H1 (cell line): ENCODE results near the gene CYTH1. TPM values are rescaled to one million over a fixed set of nuclear protein-coding genes. Genes with fewer than 3 reads are reported as not detected.

Experiments
- CTCF ChIA-PET: fragments of 300-600 bp; sonication (Branson Sonifier 250); formaldehyde crosslinking; loops from one replicate; lab custom pipeline; 2021; ENCODE audit not compliant: partially characterized antibody; lab: Charles Lee
- POLR2A ChIA-PET: fragments of 300-600 bp; sonication (Branson Sonifier 250); formaldehyde crosslinking; loops from one replicate; lab custom pipeline; 2021; ENCODE audit warnings: inconsistent platforms; ENCODE audit not compliant: partially characterized antibody; lab: Charles Lee
- DNase-seq, 2 experiments: peaks; one replicate each; pipeline versions ENCODE4 v3.0.0 to v3.0.0-alpha.2; 2010 to 2022; ENCODE audit warnings: low spot score in 2 of 2, low read depth in 1 of 2, mixed read lengths in 1 of 2
- FAIRE-seq: peaks from 2 replicates; lab custom pipeline; 2011; peaks lifted over from hg19 to GRCh38; lab: Jason Lieb, UNC
- H2AFZ ChIP-seq: 2 replicates; pipeline ENCODE4 v1.8.1; 2012; ENCODE audit warnings: low read length, inconsistent platforms
- H2AK5ac ChIP-seq: 2 replicates; pipeline ENCODE4 v1.6.1; 2013; ENCODE audit warnings: low read depth, low read length
- H2BK120ac ChIP-seq: replicated peaks from 2 replicates; pipeline ENCODE3; 2013; ENCODE audit warnings: low read depth, low read length, inconsistent platforms
- H2BK12ac ChIP-seq: 2 replicates; pipeline ENCODE4 v1.6.1; 2013; ENCODE audit warnings: low read depth, low read length
- H2BK15ac ChIP-seq: 2 replicates; pipeline ENCODE4 v1.6.1; 2013; ENCODE audit warnings: low read length
- H2BK20ac ChIP-seq: 2 replicates; pipeline ENCODE4 v1.6.1; 2013; ENCODE audit warnings: low read length
- H2BK5ac ChIP-seq: 2 replicates; pipeline ENCODE4 v1.6.1; 2013; ENCODE audit warnings: low read depth, low read length
- H3K14ac ChIP-seq: 2 replicates; pipeline ENCODE4 v1.6.1; 2013; ENCODE audit warnings: inconsistent platforms; ENCODE audit not compliant: insufficient read length
- H3K18ac ChIP-seq: 2 replicates; pipeline ENCODE4 v1.6.1; 2013; ENCODE audit warnings: low read length; ENCODE audit errors: extremely low read depth
- H3K23ac ChIP-seq: 2 replicates; pipeline ENCODE4 v1.6.1; 2013; ENCODE audit warnings: inconsistent platforms; ENCODE audit not compliant: insufficient read length
- H3K23me2 ChIP-seq: 2 replicates; pipeline ENCODE4 v1.6.1; 2013; ENCODE audit warnings: low read depth, low read length
- H3K27ac ChIP-seq: 2 replicates; pipeline ENCODE4 v1.6.1; 2011; ENCODE audit warnings: low read depth, low read length, inconsistent platforms
- H3K27me3 ChIP-seq, 4 experiments: replicated peaks in 1 of 4; 1 replicate in 1 of 4; 2 replicates in 3 of 4; pipeline versions ENCODE4 v1.6.1 to v1.8.1; 2011 to 2013; ENCODE audit warnings: low read length in 3 of 4, mild to moderate bottlenecking in 3 of 4, inconsistent platforms in 2 of 4, mixed read lengths in 2 of 4, moderate library complexity in 1 of 4; ENCODE audit not compliant: control insufficient read depth in 3 of 4, insufficient read depth in 3 of 4; ENCODE audit errors: extremely low read depth in 1 of 4
- H3K36me3 ChIP-seq, 4 experiments: 2 replicates each; pipeline versions ENCODE4 v1.6.1 to v1.8.1; 2011 to 2013; ENCODE audit warnings: mild to moderate bottlenecking in 4 of 4, low read length in 3 of 4, moderate library complexity in 2 of 4, control low read depth in 1 of 4, inconsistent platforms in 1 of 4; ENCODE audit not compliant: insufficient read depth in 4 of 4, control insufficient read depth in 2 of 4
- H3K4ac ChIP-seq: replicated peaks from 2 replicates; pipeline ENCODE3; 2013; ENCODE audit warnings: low read length, low read depth, mixed read lengths, inconsistent platforms; ENCODE audit not compliant: insufficient read length
- H3K4me1 ChIP-seq, 4 experiments: replicated peaks in 1 of 4; 1 replicate in 1 of 4; 2 replicates in 3 of 4; pipeline versions ENCODE4 v1.6.1 to v1.8.1; 2011 to 2013; ENCODE audit warnings: low read length in 3 of 4, inconsistent platforms in 2 of 4, mixed read lengths in 1 of 4; ENCODE audit not compliant: insufficient read depth in 4 of 4, control insufficient read depth in 3 of 4
- H3K4me2 ChIP-seq, 2 experiments: 2 replicates each; pipeline versions ENCODE4 v1.6.1 to v1.8.1; 2011 to 2013; ENCODE audit warnings: low read depth in 2 of 2, low read length in 2 of 2, control low read depth in 1 of 2, inconsistent platforms in 1 of 2, mild to moderate bottlenecking in 1 of 2; ENCODE audit not compliant: insufficient read depth in 1 of 2
- H3K4me3 ChIP-seq, 4 experiments: fragments of 200-600, 300-600 bp in 1 of 4; sonication (generic), shearing (Covaris generic), sonication (Bioruptor Twin) in 1 of 4; 2 replicates each; pipeline versions ENCODE4 v1.5.1 to v1.8.1; 2011 to 2016; ENCODE audit warnings: low read length in 4 of 4, low read depth in 3 of 4, control low read depth in 2 of 4, inconsistent platforms in 2 of 4, mild to moderate bottlenecking in 2 of 4, mixed read lengths in 1 of 4, moderate library complexity in 1 of 4; ENCODE audit not compliant: insufficient read depth in 2 of 4; ENCODE audit errors: extremely low read depth in 1 of 4
- H3K56ac ChIP-seq: replicated peaks from 2 replicates; pipeline ENCODE3; 2013; ENCODE audit warnings: low read depth, mild to moderate bottlenecking, mixed read lengths, low read length, inconsistent platforms; ENCODE audit not compliant: insufficient read length
- H3K79me1 ChIP-seq: 2 replicates; pipeline ENCODE4 v1.6.1; 2013; ENCODE audit warnings: low read depth, low read length, control low read depth
- H3K79me2 ChIP-seq, 2 experiments: 2 replicates each; pipeline versions ENCODE4 v1.6.1 to v1.8.1; 2012 to 2013; ENCODE audit warnings: low read length in 2 of 2, mild to moderate bottlenecking in 2 of 2, inconsistent platforms in 1 of 2; ENCODE audit not compliant: insufficient read depth in 2 of 2, control insufficient read depth in 1 of 2
- H3K9ac ChIP-seq, 4 experiments: replicated peaks in 1 of 4; 1 replicate in 1 of 4; 2 replicates in 3 of 4; pipeline versions ENCODE4 v1.6.1 to v1.8.1; 2011 to 2013; ENCODE audit warnings: low read depth in 3 of 4, low read length in 3 of 4, control low read depth in 2 of 4, mild to moderate bottlenecking in 2 of 4, moderate library complexity in 2 of 4, inconsistent platforms in 1 of 4; ENCODE audit errors: extremely low read depth in 1 of 4
- H3K9me3 ChIP-seq, 2 experiments: 2 replicates each; pipeline versions ENCODE4 v1.6.1 to v1.8.1; 2012 to 2013; ENCODE audit warnings: mild to moderate bottlenecking in 2 of 2, moderate library complexity in 2 of 2, control low read depth in 1 of 2, inconsistent platforms in 1 of 2, low read depth in 1 of 2, low read length in 1 of 2, mixed read lengths in 1 of 2; ENCODE audit not compliant: insufficient read depth in 2 of 2
- H4K20me1 ChIP-seq, 2 experiments: replicated peaks in 1 of 2; 2 replicates each; pipeline versions ENCODE3 to v1.8.1; 2011 to 2013; ENCODE audit warnings: inconsistent platforms in 2 of 2, low read length in 2 of 2, mild to moderate bottlenecking in 1 of 2; ENCODE audit not compliant: insufficient read depth in 2 of 2, control insufficient read depth in 1 of 2
- H4K5ac ChIP-seq: 2 replicates; pipeline ENCODE4 v1.6.1; 2013; ENCODE audit warnings: low read length, low read depth, mixed read lengths, inconsistent platforms; ENCODE audit not compliant: insufficient read length
- H4K8ac ChIP-seq: 2 replicates; pipeline ENCODE4 v1.8.0; 2013; ENCODE audit warnings: mild to moderate bottlenecking, moderate library complexity, low read length, inconsistent platforms; ENCODE audit not compliant: insufficient read depth; ENCODE audit errors: extremely low read depth
- H4K91ac ChIP-seq: replicated peaks from 2 replicates; pipeline ENCODE3; 2013; ENCODE audit warnings: low read length, mixed read lengths, inconsistent platforms; ENCODE audit not compliant: insufficient read length
- SUZ12 ChIP-seq: fragments of 200-600 bp; sonication (generic); IDR thresholded peaks from 2 replicates; pipeline ENCODE4 v1.6.1; 2012; ENCODE audit warnings: mild to moderate bottlenecking, inconsistent platforms, low read length, moderate library complexity, mixed read lengths
- WGBS, 2 experiments: shearing (Covaris generic) in 1 of 2; methylation state at CpG; one replicate each; pipeline versions ENCODE4 v1.1.6 to v1.1.7; 2013 to 2015; ENCODE audit warnings: low lambda C conversion rate in 2 of 2, mixed read lengths in 2 of 2, inconsistent platforms in 1 of 2, low coverage in 1 of 2, missing lambda C conversion rate in 1 of 2; ENCODE audit not compliant: insufficient replicate concordance in 2 of 2, insufficient coverage in 1 of 2, insufficient read length in 1 of 2; ENCODE audit errors: extremely low coverage in 1 of 2, missing lambda C conversion rate in 1 of 2; 5-methylcytosine and 5-hydroxymethylcytosine counted together
- polyA plus RNA-seq, 7 experiments: library from polyadenylated mRNA; depleted of rRNA in 3 of 7; stranded (reverse) in 5 of 7; unstranded in 2 of 7; fragments of >200 nt in 5 of 7; fragments of 200-250 nt in 2 of 7; gene quantifications; 1 replicate in 5 of 7; 2 replicates in 1 of 7; 4 replicates in 1 of 7; pipeline versions ENCODE4 v1.2.1 to v1.2.3, GENCODE V29; 2011 to 2013; ENCODE audit warnings: missing spikeins in 2 of 7, mixed read lengths in 2 of 7
- total RNA-seq: library from RNA; stranded (reverse); fragmentation: NEBNext Ultra II Directional; extraction: Animal tissue kit (Norgen Biotek cat#: 25700); gene quantifications from 2 replicates; pipeline ENCODE4 v1.2.1, GENCODE V29; 2021

Gene CYTH1
- total and polyA plus RNA-seq, 2 of the 8 experiments (the other 6 are each of a cell fraction or from before 2014, with no cell fraction given): 12.8 to 14.8 TPM

DNA sequence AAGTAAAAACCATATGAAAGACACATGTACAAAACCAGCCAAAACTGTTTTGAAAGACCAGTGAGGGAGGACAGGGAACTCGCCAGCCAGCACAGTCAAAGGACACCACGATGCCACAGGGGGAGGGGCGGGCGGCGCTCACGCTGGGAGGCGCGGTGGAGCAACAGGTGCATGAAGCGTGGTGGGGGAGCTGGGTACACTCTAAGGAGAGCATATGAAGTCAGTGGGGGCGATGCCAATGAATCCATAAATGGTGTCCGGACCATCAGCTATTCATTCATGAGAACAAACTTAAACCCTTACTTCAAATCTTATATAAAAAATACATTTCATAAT, 103.9 kb downstream of the CYTH1 start:
- Histone ChIP-seq H3K36me3 (peaks cover 0 to 4% (median 0%) of the 10 kb centered on the region in 4 experiments; a peak in 3 of 8 replicates), H2BK12ac (no peak overlapping the region), H3K4ac (no peak overlapping the region), H3K79me1 (no peaks in the 10 kb centered on the region), H3K4me3 (no peak overlapping the region), H4K5ac (no peak overlapping the region), H3K23me2 (no peaks in the 10 kb centered on the region), H3K27me3 (no peaks in the 10 kb centered on the region), H3K56ac (no peak overlapping the region), H3K9ac (no peak overlapping the region), H2BK5ac (no peak overlapping the region), H3K18ac (no peak overlapping the region), H2AFZ (no peak overlapping the region), H3K79me2 (no peaks in the 10 kb centered on the region), H4K91ac (no peak overlapping the region), H3K4me1 (no peaks in the 10 kb centered on the region), H2BK20ac (no peak overlapping the region), H3K4me2 (no peak overlapping the region), H4K8ac (no peak overlapping the region), H2AK5ac (no peak overlapping the region), H2BK120ac (no peak overlapping the region), H4K20me1 (peaks cover 0 to 3% of the 10 kb centered on the region in 2 experiments), H3K14ac (no peak overlapping the region), H3K27ac (no peak overlapping the region), H3K9me3 (no peaks in the 10 kb centered on the region), H3K23ac (no peak overlapping the region), H2BK15ac (no peak overlapping the region)
- no peak for FAIRE-seq
- TF ChIP-seq SUZ12: no peak
- ChIA-PET CTCF (interaction anchor here (2.7 kb wide), 1 partner anchor 30 kb away, joined by 12 read pairs; no protein-coding TSS in a partner anchor), POLR2A (no interaction called here)
- 95% methylated on average over 11 of the region's 11 CpGs; no CpG with 5 or more reads in 1 of the 2 experiments for WGBS, 2 experiments
- no peak for DNase-seq
